AG04450 (cell line): ENCODE measurements around the gene SNRPE. TPM values are rescaled to one million over a fixed set of nuclear protein-coding genes. Genes with fewer than 3 reads are reported as not detected.

ENCODE experiments used
- CTCF ChIA-PET: fragments of 300-600, 350-600 bp; formaldehyde crosslinking; extraction: SDS; loops from one replicate; lab custom pipeline; 2022; ENCODE audit warnings: antibody characterized with exemption, inconsistent platforms; lab: Charles Lee
- POLR2A ChIA-PET: fragments of 350-600 bp; formaldehyde crosslinking; extraction: SDS; loops from one replicate; lab custom pipeline; 2021; ENCODE audit warnings: antibody characterized with exemption, inconsistent platforms; lab: Yijun Ruan, JAX
- DNase-seq: peaks from one replicate; pipeline ENCODE4 v3.0.0-alpha.2; 2011; ENCODE audit warnings: low read depth, low spot score
- H3K27ac ChIP-seq: one replicate; pipeline ENCODE4 v1.5.1; 2012; ENCODE audit warnings: low read depth, low read length, control low read depth
- H3K27me3 ChIP-seq: one replicate; pipeline ENCODE4 v1.6.0; 2012; ENCODE audit warnings: low read length; ENCODE audit not compliant: control insufficient read depth, insufficient read depth
- H3K4me3 ChIP-seq: 2 replicates; pipeline ENCODE4 v1.5.1; 2011; ENCODE audit warnings: mild to moderate bottlenecking, low read depth, low read length, control low read depth
- H3K9me3 ChIP-seq: 2 replicates; pipeline ENCODE4 v1.5.1; 2012; ENCODE audit warnings: low read length; ENCODE audit not compliant: control insufficient read depth, insufficient read depth
- CTCF ChIP-seq: IDR thresholded peaks from 2 replicates; pipeline ENCODE4 v1.5.1; 2011; ENCODE audit warnings: low read depth, low read length, control low read depth, inconsistent platforms
- polyA minus RNA-seq: library from RNA; depleted of rRNA, polyadenylated mRNA; stranded (reverse); fragments of >200 nt; gene quantifications from 2 replicates; pipeline ENCODE4 v1.2.3, GENCODE V29; 2011; rRNA and poly(A)+ RNA removed
- polyA plus RNA-seq: library from polyadenylated mRNA; depleted of rRNA; stranded (reverse); fragments of >200 nt; gene quantifications from 2 replicates; pipeline ENCODE4 v1.2.3, GENCODE V29; 2011; rRNA removed

The SNRPE gene
- polyA plus RNA-seq (227 and 278 TPM in 2 replicates), polyA minus RNA-seq (30.6 and 41.1 TPM in 2 replicates)

GRCh38 chr1:203861379-203862184, at the start of gene SNRPE:
Gene SNRPE (plus strand): TSS chr1:203861599. CDS start chr1:203861660, 61 bp downstream.
- no peaks in the 10 kb centered on the region for H3K9me3 ChIP-seq
- CTCF ChIA-PET: interaction anchor here (0.6 to 17.7 kb wide), 22 partner anchors 9 to 481 kb away, joined by 3 to 479 read pairs (median 3); no protein-coding TSS in a partner anchor
- H3K4me3 ChIP-seq: peak within 1 kb of the TSS; percentile 98
- POLR2A ChIA-PET: interaction anchor here (0.6 to 1.5 kb wide), 4 partner anchors 211 to 354 kb away, joined by 3 read pairs; partner anchors contain the start of gene SOX13
- H3K27ac ChIP-seq: peak within 1 kb of the TSS; percentile 73
- no peaks in the 10 kb centered on the region for H3K27me3 ChIP-seq
- TF ChIP-seq CTCF: peak; percentile 95
- DNase-seq: peak; percentile 97

- ChIA-PET CTCF (interaction anchor here (0.6 to 0.7 kb wide), 2 partner anchors 58 to 310 kb away, joined by 3 to 4 read pairs; no protein-coding TSS in a partner anchor), POLR2A (no interaction called here)
- Histone ChIP-seq H3K4me3 (no peak overlapping the region), H3K27me3 (no peaks in the 10 kb centered on the region), H3K27ac (no peak overlapping the region), H3K9me3 (no peaks in the 10 kb centered on the region)
- TF ChIP-seq CTCF: no peak
- no peak for DNase-seq
These were observed 47.6 kb upstream of the SNRPE start for GRCh38 chr1:203813581-203814341.

GRCh38 chr1:203818399-203818798, 43.0 kb upstream of the SNRPE start:
- TF ChIP-seq CTCF: no peak
- DNase-seq: no peak
- H3K27ac ChIP-seq: no peak overlapping the region
- H3K4me3 ChIP-seq: no peak overlapping the region
- ChIA-PET POLR2A (no interaction called here), CTCF (interaction anchor here (0.6 kb wide), 1 partner anchor 667 kb away, joined by 3 read pairs; no protein-coding TSS in a partner anchor)
- no peaks in the 10 kb centered on the region for H3K27me3 ChIP-seq
- H3K9me3 ChIP-seq: no peaks in the 10 kb centered on the region

GRCh38 chr1:203823306-203823705, 38.1 kb upstream of the SNRPE start:
- no peaks in the 10 kb centered on the region for H3K27me3 ChIP-seq
- ChIA-PET CTCF (no interaction called here), POLR2A (no interaction called here)
- H3K9me3 ChIP-seq: no peaks in the 10 kb centered on the region
- no peak for TF ChIP-seq CTCF
- no peak overlapping the region for H3K4me3 ChIP-seq
- no peak overlapping the region for H3K27ac ChIP-seq
- DNase-seq: no peak
